Measurements from ENCODE around the gene RASGRF1. TPM values are rescaled to one million over a fixed set of nuclear protein-coding genes. Genes with fewer than 3 reads are reported as not detected.

RASGRF1 gene
- total and polyA plus RNA-seq, 2 donors (not counting 1 experiment from before 2014, with no cell fraction given): 1.0 to 9.4 TPM

DNA sequence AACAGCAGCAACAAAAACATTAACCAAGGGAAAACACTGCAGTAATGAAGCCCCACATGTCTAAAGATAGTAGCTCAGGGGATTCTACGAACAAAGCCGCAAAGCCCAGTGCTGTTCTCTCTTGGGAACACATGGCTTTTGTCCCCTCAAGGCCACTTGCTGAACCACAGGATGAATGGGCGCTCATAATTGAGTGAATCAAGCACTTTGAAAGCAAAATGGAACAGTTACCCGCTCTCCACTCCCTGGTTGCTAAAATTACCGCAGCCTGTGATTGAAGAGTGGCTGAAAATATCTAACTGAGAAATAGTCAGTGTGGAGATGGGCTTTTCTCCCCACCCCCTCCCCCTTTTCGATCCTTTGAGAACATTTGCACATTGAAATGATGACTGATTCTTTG is 39.6 kb downstream of the RASGRF1 start:
- peaks cover 14% of the 10 kb centered on the region for H3K27me3 Mint-ChIP-seq
- H3K27ac Mint-ChIP-seq: no peak overlapping the region
- WGBS (ENCODE audit: insufficient coverage): 80% methylated on average over 4 of the region's 6 CpGs

DNA sequence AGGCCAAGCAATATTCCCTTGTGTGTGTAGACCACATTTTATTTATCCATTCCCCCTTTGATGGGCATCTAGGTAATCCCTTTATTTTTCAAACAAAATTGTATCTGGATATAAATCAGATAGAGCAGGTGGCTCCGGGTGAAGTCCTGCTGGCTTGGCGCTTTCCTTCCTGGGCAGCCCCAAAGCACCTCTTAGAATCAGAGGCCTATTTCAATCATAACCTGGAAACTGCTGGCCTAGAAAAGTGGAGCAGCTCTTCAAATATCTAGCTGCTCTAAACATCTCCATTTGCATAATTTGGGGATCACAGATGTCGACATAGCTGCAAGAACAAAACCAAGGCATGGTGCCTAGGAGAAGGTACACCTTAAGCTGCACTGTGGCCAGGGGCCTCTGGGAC is 40.2 kb downstream of the RASGRF1 start:
- Mint-ChIP-seq H3K4me3 (no peak overlapping the region), H3K27me3 (peaks cover 8% of the 10 kb centered on the region), H3K9me3 (ENCODE audit: insufficient read depth) (no peaks in the 10 kb centered on the region), H3K4me1 (no peaks in the 10 kb centered on the region), H3K27ac (no peak overlapping the region)
- Histone ChIP-seq H3K27ac (ENCODE audit: low read length in 2 of 2) (no peak overlapping the region), H3K4me3 (ENCODE audit: control extremely low read depth in 1 of 5, extremely low read depth in 1 of 5, insufficient read depth in 1 of 5, low read depth in 2 of 5, low read length in 4 of 5) (no peak overlapping the region), H3K4me2 (replicated peaks; ENCODE audit: low read depth, low read length, poor library complexity, severe bottlenecking) (no peak overlapping the region), H3K9ac (ENCODE audit: low read length) (no peak overlapping the region), H3K79me2 (ENCODE audit: control insufficient read depth, insufficient read depth, low read length) (no peaks in the 10 kb centered on the region), H2AFZ (ENCODE audit: insufficient read depth, low read depth, low read length, poor library complexity, severe bottlenecking) (no peak overlapping the region), H3K9me3 (ENCODE audit: control extremely low read depth in 1 of 3, control insufficient read depth in 2 of 3, insufficient read depth in 1 of 3, low read length in 2 of 3) (no peaks in the 10 kb centered on the region), H3K36me3 (replicated peaks in 1 of 2; ENCODE audit: control extremely low read depth in 1 of 2, control insufficient read depth in 1 of 2, extremely low read depth in 1 of 2, insufficient read depth in 2 of 2, low read length in 1 of 2) (no peaks in the 10 kb centered on the region), H3K27me3 (replicated peaks in 1 of 4; ENCODE audit: control extremely low read depth in 1 of 4, control insufficient read depth in 3 of 4, insufficient read depth in 4 of 4, low read length in 3 of 4) (peaks cover 0 to 4% (median 0%) of the 10 kb centered on the region in 4 experiments), H3K4me1 (ENCODE audit: control insufficient read depth in 2 of 2, insufficient read depth in 2 of 2, low read length in 2 of 2) (no peaks in the 10 kb centered on the region), H4K20me1 (ENCODE audit: control insufficient read depth, insufficient read depth, low read length, poor library complexity, severe bottlenecking) (no peaks in the 10 kb centered on the region)
- CTCF ChIA-PET: no interaction called here
- DNase-seq (no peak), ATAC-seq (ENCODE audit: low read depth) (no peak)
- intact Hi-C loops (cut with micrococcal nuclease): no loop called here
- no peak for TF ChIP-seq EZH2 (IDR thresholded peaks at IDR 0.05; ENCODE audit: borderline replicate concordance, insufficient read depth, low read depth, low read length, poor library complexity, severe bottlenecking)
- TF ChIP-seq, protein P1, sequence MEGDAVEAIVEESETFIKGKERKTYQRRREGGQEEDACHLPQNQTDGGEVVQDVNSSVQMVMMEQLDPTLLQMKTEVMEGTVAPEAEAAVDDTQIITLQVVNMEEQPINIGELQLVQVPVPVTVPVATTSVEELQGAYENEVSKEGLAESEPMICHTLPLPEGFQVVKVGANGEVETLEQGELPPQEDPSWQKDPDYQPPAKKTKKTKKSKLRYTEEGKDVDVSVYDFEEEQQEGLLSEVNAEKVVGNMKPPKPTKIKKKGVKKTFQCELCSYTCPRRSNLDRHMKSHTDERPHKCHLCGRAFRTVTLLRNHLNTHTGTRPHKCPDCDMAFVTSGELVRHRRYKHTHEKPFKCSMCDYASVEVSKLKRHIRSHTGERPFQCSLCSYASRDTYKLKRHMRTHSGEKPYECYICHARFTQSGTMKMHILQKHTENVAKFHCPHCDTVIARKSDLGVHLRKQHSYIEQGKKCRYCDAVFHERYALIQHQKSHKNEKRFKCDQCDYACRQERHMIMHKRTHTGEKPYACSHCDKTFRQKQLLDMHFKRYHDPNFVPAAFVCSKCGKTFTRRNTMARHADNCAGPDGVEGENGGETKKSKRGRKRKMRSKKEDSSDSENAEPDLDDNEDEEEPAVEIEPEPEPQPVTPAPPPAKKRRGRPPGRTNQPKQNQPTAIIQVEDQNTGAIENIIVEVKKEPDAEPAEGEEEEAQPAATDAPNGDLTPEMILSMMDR (IDR thresholded peaks at IDR 0.05): no peak
- WGBS (ENCODE audit: insufficient coverage): 91% methylated on average over 3 of the region's 3 CpGs
- POLR2A ChIA-PET: no interaction called here

More for the DNA sequence above, 39.6 kb downstream of the RASGRF1 start:
- no peaks in the 10 kb centered on the region for H4K20me1 ChIP-seq (ENCODE audit: control insufficient read depth, insufficient read depth, low read length, poor library complexity, severe bottlenecking)
- no peak overlapping the region for H3K4me3 ChIP-seq (ENCODE audit: control extremely low read depth in 1 of 5, extremely low read depth in 1 of 5, insufficient read depth in 1 of 5, low read depth in 2 of 5, low read length in 4 of 5)
- no peak overlapping the region for H3K4me2 ChIP-seq (replicated peaks; ENCODE audit: low read depth, low read length, poor library complexity, severe bottlenecking)
- intact Hi-C loops (cut with micrococcal nuclease): no loop called here
- H3K79me2 ChIP-seq (ENCODE audit: control insufficient read depth, insufficient read depth, low read length): no peaks in the 10 kb centered on the region
- H3K27ac ChIP-seq (ENCODE audit: low read length in 2 of 2): no peak overlapping the region
- Mint-ChIP-seq H3K4me1 (no peaks in the 10 kb centered on the region), H3K4me3 (no peak overlapping the region), H3K9me3 (ENCODE audit: insufficient read depth) (no peaks in the 10 kb centered on the region)
- DNase-seq (no peak), ATAC-seq (ENCODE audit: low read depth) (no peak)
- ChIA-PET CTCF (no interaction called here), POLR2A (no interaction called here)
- no peaks in the 10 kb centered on the region for H3K9me3 ChIP-seq (ENCODE audit: control extremely low read depth in 1 of 3, control insufficient read depth in 2 of 3, insufficient read depth in 1 of 3, low read length in 2 of 3)
- H3K9ac ChIP-seq (ENCODE audit: low read length): no peak overlapping the region
- H3K27me3 ChIP-seq (replicated peaks in 1 of 4; ENCODE audit: control extremely low read depth in 1 of 4, control insufficient read depth in 3 of 4, insufficient read depth in 4 of 4, low read length in 3 of 4): peaks cover 0 to 4% (median 0%) of the 10 kb centered on the region in 4 experiments
- H3K36me3 ChIP-seq (replicated peaks in 1 of 2; ENCODE audit: control extremely low read depth in 1 of 2, control insufficient read depth in 1 of 2, extremely low read depth in 1 of 2, insufficient read depth in 2 of 2, low read length in 1 of 2): no peaks in the 10 kb centered on the region
- no peaks in the 10 kb centered on the region for H3K4me1 ChIP-seq (ENCODE audit: control insufficient read depth in 2 of 2, insufficient read depth in 2 of 2, low read length in 2 of 2)
- TF ChIP-seq, protein P1 (IDR thresholded peaks at IDR 0.05): no peak
- TF ChIP-seq EZH2 (IDR thresholded peaks at IDR 0.05; ENCODE audit: borderline replicate concordance, insufficient read depth, low read depth, low read length, poor library complexity, severe bottlenecking): no peak
- no peak overlapping the region for H2AFZ ChIP-seq (ENCODE audit: insufficient read depth, low read depth, low read length, poor library complexity, severe bottlenecking)

Data from B cell (primary cell).